WTC11 (cell line): Measurements from ENCODE around the gene SLC16A9. TPM values are rescaled to one million over a fixed set of nuclear protein-coding genes. Genes with fewer than 3 reads are reported as not detected.

Experiments used
- ATAC-seq: fragments of 200-7000 bp; cut with Tn5 transposase; 2 replicates; pipeline ENCODE4 v1.10.0; 2021; ENCODE audit warnings: mild to moderate bottlenecking, moderate library complexity
- Bru-seq: library from RNA; stranded (reverse); fragments of 400-500 nt; gene quantifications from one replicate; lab custom pipeline; 2021; lab: Mats Ljungman, UMichigan
- CTCF ChIA-PET: fragments of 300-600 bp; sonication (Branson Sonifier 250); formaldehyde crosslinking; loops from one replicate; lab custom pipeline; 2021; ENCODE audit warnings: antibody characterized with exemption; lab: Charles Lee
- POLR2A ChIA-PET: fragments of 350-600 bp; sonication (Branson Sonifier 250); formaldehyde crosslinking; loops from one replicate; lab custom pipeline; 2021; ENCODE audit warnings: antibody characterized with exemption; lab: Charles Lee
- DNase-seq: peaks from one replicate; pipeline ENCODE4 v3.0.0; 2021; ENCODE audit warnings: low spot score
- H3K27ac Mint-ChIP-seq: 2 replicates; pipeline ENCODE4 v1.8.0; 2021; ENCODE audit warnings: mixed read lengths
- H3K27me3 Mint-ChIP-seq: 2 replicates; pipeline ENCODE4 v1.8.0; 2021; ENCODE audit warnings: low read depth, mild to moderate bottlenecking, moderate library complexity, mixed read lengths
- H3K36me3 Mint-ChIP-seq: 2 replicates; pipeline ENCODE4 v1.8.0; 2021; ENCODE audit warnings: mixed read lengths
- H3K4me1 Mint-ChIP-seq: 2 replicates; pipeline ENCODE4 v1.8.0; 2022; ENCODE audit warnings: mixed read lengths
- H3K4me3 Mint-ChIP-seq: 2 replicates; pipeline ENCODE4 v1.8.0; 2021; ENCODE audit warnings: mild to moderate bottlenecking, moderate library complexity, mixed read lengths
- H3K9me3 Mint-ChIP-seq: 2 replicates; pipeline ENCODE4 v1.8.0; 2021; ENCODE audit warnings: mixed read lengths
- CREM ChIP-seq: sonication (generic); formaldehyde crosslinking; IDR thresholded peaks from 2 replicates; pipeline ENCODE4 v1.8.1; 2022; ENCODE audit warnings: mild to moderate bottlenecking, missing genetic modification reagents, moderate library complexity
- ERG ChIP-seq: fragments of 250-450 bp; sonication (Bioruptor Pico); IDR thresholded peaks from 2 replicates; pipeline ENCODE4 v1.8.0; 2021; ENCODE audit warnings: mild to moderate bottlenecking
- FOXP1 ChIP-seq: sonication (generic); formaldehyde crosslinking; IDR thresholded peaks from 2 replicates; pipeline ENCODE4 v1.8.0; 2022; ENCODE audit warnings: missing genetic modification reagents, mild to moderate bottlenecking, moderate library complexity, borderline replicate concordance
- GTF2I ChIP-seq: fragments of 250-450 bp; sonication (Bioruptor Pico); conservative IDR thresholded peaks from 2 replicates; pipeline ENCODE4 v1.4.0; 2021; ENCODE audit warnings: mild to moderate bottlenecking
- HMGA2 ChIP-seq: fragments of 250-450 bp; sonication (Bioruptor Pico); IDR thresholded peaks from 2 replicates; pipeline ENCODE4 v1.4.0; 2021; ENCODE audit warnings: mild to moderate bottlenecking, moderate library complexity
- HMGXB4 ChIP-seq: sonication (generic); formaldehyde crosslinking; IDR thresholded peaks from 2 replicates; pipeline ENCODE4 v1.8.1; 2023; ENCODE audit warnings: mild to moderate bottlenecking, moderate library complexity, missing genetic modification reagents
- IRF2 ChIP-seq: sonication (generic); formaldehyde crosslinking; IDR thresholded peaks from 2 replicates; pipeline ENCODE4 v1.8.0; 2022; ENCODE audit warnings: low read depth, missing genetic modification reagents, borderline replicate concordance
- JUN ChIP-seq: sonication (generic); formaldehyde crosslinking; IDR thresholded peaks from 2 replicates; pipeline ENCODE4 v1.8.0; 2023; ENCODE audit warnings: mild to moderate bottlenecking, missing genetic modification reagents
- MAX ChIP-seq: sonication (generic); formaldehyde crosslinking; IDR thresholded peaks from 2 replicates; pipeline ENCODE4 v1.8.0; 2022; ENCODE audit warnings: mild to moderate bottlenecking, missing genetic modification reagents
- MXD4 ChIP-seq: fragments of 250-450 bp; sonication (Bioruptor Pico); IDR thresholded peaks from 2 replicates; pipeline ENCODE4 v1.8.0; 2021; ENCODE audit warnings: mild to moderate bottlenecking, moderate library complexity, borderline replicate concordance
- MYBL2 ChIP-seq: sonication (generic); formaldehyde crosslinking; IDR thresholded peaks from 2 replicates; pipeline ENCODE4 v1.8.1; 2023; ENCODE audit warnings: mild to moderate bottlenecking, moderate library complexity, missing genetic modification reagents
- NR3C1 ChIP-seq: sonication (generic); formaldehyde crosslinking; conservative IDR thresholded peaks from 2 replicates; pipeline ENCODE4 v1.8.1; 2023; ENCODE audit warnings: low read depth, mild to moderate bottlenecking, missing genetic modification reagents
- SP1 ChIP-seq: sonication (generic); formaldehyde crosslinking; conservative IDR thresholded peaks from 2 replicates; pipeline ENCODE4 v1.8.1; 2022; ENCODE audit warnings: missing genetic modification reagents
- TEAD1 ChIP-seq: sonication (generic); formaldehyde crosslinking; IDR thresholded peaks from 2 replicates; pipeline ENCODE4 v1.8.0; 2022; ENCODE audit warnings: mild to moderate bottlenecking, missing genetic modification reagents
- USF2 ChIP-seq: sonication (generic); formaldehyde crosslinking; IDR thresholded peaks from 2 replicates; pipeline ENCODE4 v1.8.1; 2023; ENCODE audit warnings: mild to moderate bottlenecking, missing genetic modification reagents, moderate library complexity
- ZNF232 ChIP-seq: sonication (generic); formaldehyde crosslinking; IDR thresholded peaks from 2 replicates; pipeline ENCODE4 v1.8.0; 2022; ENCODE audit warnings: mild to moderate bottlenecking, missing genetic modification reagents
- ZNF263 ChIP-seq: sonication (generic); formaldehyde crosslinking; IDR thresholded peaks from 2 replicates; pipeline ENCODE4 v1.8.1; 2022; ENCODE audit warnings: low read depth, mild to moderate bottlenecking, moderate library complexity, missing genetic modification reagents
- ZNF416 ChIP-seq: fragments of 250-450 bp; sonication (Bioruptor Pico); IDR thresholded peaks from 2 replicates; pipeline ENCODE4 v1.9.0; 2021; ENCODE audit warnings: mild to moderate bottlenecking, inconsistent platforms
- ZNF423 ChIP-seq: fragments of 250-450 bp; sonication (Bioruptor Pico); IDR thresholded peaks from 2 replicates; pipeline ENCODE4 v2.1.2; 2022; ENCODE audit warnings: mild to moderate bottlenecking, moderate library complexity
- long read RNA-seq, 3 experiments: library from RNA in 1 of 3; library from capped mRNA in 1 of 3; library from polyadenylated mRNA in 1 of 3; unstranded in 2 of 3; stranded (forward) in 1 of 3; transcript quantifications; one replicate each; pipeline ENCODE4 v2.0.0, GENCODE V29; 2021
- total RNA-seq: library from RNA; stranded (reverse); gene quantifications from 3 replicates; pipeline ENCODE4 v1.2.3, GENCODE V29; 2021
- TF ChIP-seq, protein P1 (sequence below): fragments of 250-450 bp; sonication (Bioruptor Pico); conservative IDR thresholded peaks from 2 replicates; pipeline ENCODE4 v1.9.0; 2021; ENCODE audit warnings: mild to moderate bottlenecking

SLC16A9 gene, protein sequence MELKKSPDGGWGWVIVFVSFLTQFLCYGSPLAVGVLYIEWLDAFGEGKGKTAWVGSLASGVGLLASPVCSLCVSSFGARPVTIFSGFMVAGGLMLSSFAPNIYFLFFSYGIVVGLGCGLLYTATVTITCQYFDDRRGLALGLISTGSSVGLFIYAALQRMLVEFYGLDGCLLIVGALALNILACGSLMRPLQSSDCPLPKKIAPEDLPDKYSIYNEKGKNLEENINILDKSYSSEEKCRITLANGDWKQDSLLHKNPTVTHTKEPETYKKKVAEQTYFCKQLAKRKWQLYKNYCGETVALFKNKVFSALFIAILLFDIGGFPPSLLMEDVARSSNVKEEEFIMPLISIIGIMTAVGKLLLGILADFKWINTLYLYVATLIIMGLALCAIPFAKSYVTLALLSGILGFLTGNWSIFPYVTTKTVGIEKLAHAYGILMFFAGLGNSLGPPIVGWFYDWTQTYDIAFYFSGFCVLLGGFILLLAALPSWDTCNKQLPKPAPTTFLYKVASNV
- total RNA-seq (4.0 to 5.5 TPM (median 4.7 TPM) in 3 replicates), Bru-seq, nascent RNA (percentile 46 among the genes with signal in this experiment)
- long read RNA-seq, experiment 1, full-length matches to known transcripts: 39 of 58 reads
- long read RNA-seq, experiment 1, partial matches to known transcripts: 3 of 58 reads
- long read RNA-seq, experiment 1, other reads (novel, unspliced or antisense): 16 of 58 reads
- long read RNA-seq, experiment 2, full-length matches to known transcripts: 4 of 11 reads
- long read RNA-seq, experiment 2, partial matches to known transcripts: 2 of 11 reads
- long read RNA-seq, experiment 2, other reads (novel, unspliced or antisense): 5 of 11 reads
- long read RNA-seq, experiment 3, partial matches to known transcripts: 0 of 1 reads
- long read RNA-seq, experiment 3, other reads (novel, unspliced or antisense): 1 of 1 reads

DNA sequence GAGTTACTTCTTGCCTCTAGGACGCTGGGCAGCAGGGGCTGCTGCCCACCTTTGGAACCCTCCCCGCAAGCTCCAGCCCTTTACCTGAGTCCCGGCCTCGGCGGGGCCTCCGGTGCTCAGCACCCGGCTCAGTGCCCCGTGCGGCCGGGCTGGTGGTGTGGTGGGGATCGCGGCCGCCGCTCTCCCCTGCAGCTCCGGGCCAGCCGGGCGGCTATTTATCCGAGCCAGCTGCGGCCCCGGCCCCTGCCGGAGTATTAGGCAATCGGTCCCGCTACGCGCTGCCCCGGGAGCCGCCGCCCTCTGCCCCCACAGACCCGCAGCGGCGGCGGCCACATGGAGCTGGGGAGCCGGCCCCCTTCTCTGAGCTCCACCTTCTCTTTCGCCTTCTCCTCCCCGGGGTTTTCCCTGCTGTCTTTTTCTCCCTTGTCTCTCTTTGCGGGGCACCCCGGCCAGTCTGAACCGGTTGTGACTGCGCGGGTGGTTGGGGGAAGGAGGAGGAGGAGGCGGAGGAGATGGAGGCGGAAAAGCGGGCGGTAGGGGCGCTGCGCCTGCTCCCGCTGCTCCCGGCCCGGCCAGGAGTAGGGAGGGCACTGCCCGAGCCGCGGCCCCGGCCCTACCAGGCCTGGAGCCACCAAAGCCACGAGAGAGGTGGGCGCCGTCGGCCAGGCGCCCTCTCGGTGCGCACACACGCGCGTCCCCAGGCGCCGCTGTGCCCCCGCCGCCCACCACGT, at the start of gene SLC16A9:
TSS of gene SLC16A9 (minus strand) at position 456 of the 731 bp plus-strand sequence. CDS start 25,559 bp downstream, outside the sequence.
- Mint-ChIP-seq H3K36me3 (no peaks in the 10 kb centered on the region), H3K27ac (no peak within 1 kb of the TSS)
- peak; percentile 84 for ATAC-seq

More for the DNA sequence above, at the start of gene SLC16A9:
- POLR2A ChIA-PET: interaction anchor here (0.9 to 1.7 kb wide), 3 partner anchors 9 to 198 kb away, joined by 3 to 9 read pairs (median 4); partner anchors contain the start of gene CCDC6
- Mint-ChIP-seq H3K4me1 (peaks cover 20% of the 10 kb centered on the region), H3K9me3 (no peaks in the 10 kb centered on the region), H3K4me3 (peak within 1 kb of the TSS; percentile 79), H3K27me3 (peaks cover 42% of the 10 kb centered on the region)
- DNase-seq: peak; percentile 79
- TF ChIP-seq MAX (CRISPR knock-in tag) (peak; percentile 88), SP1 (CRISPR knock-in tag) (peak; percentile 45; the same call in 1 of the 2 replicates), USF2 (peak; percentile 39; the same call in 1 of the 2 replicates), ZNF423 (CRISPR knock-in tag) (peak; percentile 56), ERG (CRISPR knock-in tag) (no peak), TEAD1 (no peak), GTF2I (CRISPR knock-in tag) (no peak), FOXP1 (peak; percentile 62; the same call in 1 of the 2 replicates), ZNF416 (CRISPR knock-in tag) (0 out of 2 replicates have a peak, but pooled peaks have one; percentile 39), HMGA2 (CRISPR knock-in tag) (no peak), HMGXB4 (CRISPR knock-in tag) (peak; percentile 75; the same call in 1 of the 2 replicates), NR3C1 (CRISPR knock-in tag) (0 out of 2 replicates have a peak, but pooled peaks have one; percentile 42), CREM (peak; percentile 37; the same call in 1 of the 2 replicates), ZNF232 (peak; percentile 48; the same call in 1 of the 2 replicates), ZNF263 (CRISPR knock-in tag) (0 out of 2 replicates have a peak, but pooled peaks have one; percentile 28), MXD4 (CRISPR knock-in tag) (no peak), JUN (CRISPR knock-in tag) (no peak), IRF2 (no peak), MYBL2 (peak; percentile 85)
- TF ChIP-seq, protein P1, sequence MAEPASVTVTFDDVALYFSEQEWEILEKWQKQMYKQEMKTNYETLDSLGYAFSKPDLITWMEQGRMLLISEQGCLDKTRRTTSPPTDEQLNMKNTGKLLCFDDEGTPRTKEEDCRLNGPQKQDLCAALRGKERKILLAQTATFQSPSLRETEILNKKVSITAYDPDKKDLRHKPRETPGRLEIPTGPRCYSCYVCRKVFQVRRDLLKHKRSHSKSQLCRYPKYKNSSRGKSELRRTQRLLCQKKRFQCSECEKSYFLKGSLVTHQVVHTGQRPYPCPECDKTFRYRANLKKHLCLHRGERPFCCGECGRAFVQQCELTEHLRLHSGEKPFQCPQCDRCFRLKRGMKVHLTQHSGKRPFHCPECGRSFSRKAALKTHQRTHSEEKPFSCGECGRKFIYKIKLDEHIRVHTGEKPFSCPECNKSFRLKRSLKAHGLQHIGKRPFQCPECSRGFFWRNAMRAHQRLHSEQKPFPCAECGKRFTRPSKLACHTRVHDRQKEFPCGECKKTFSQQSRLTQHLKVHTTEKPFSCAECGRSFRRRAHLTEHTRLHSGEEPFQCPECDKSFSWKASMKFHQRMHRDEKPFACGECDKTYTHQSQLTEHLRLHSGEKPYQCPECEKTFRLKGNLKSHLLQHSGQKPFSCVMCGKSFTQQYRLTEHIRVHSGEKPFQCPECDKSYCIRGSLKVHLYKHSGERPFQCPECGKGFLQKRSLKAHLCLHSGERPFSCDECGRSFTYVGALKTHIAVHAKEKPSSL (CRISPR knock-in tag): no peak
- CTCF ChIA-PET: interaction anchor here (0.7 to 2.9 kb wide), 10 partner anchors 9 to 123 kb away, joined by 3 to 13 read pairs (median 3); no protein-coding TSS in a partner anchor
